Stimulated activated CD4-positive, alpha-beta T cell treated with anti-CD3 and anti-CD28 coated beads, Interleukin-1b, Interleukin-23, amount 100 ng/mL, for 1 hour (primary cell): ENCODE data around the gene MICAL2.

Source experiments
- DNase-seq, 2 donors: peaks; one replicate each; pipeline ENCODE4 v3.0.0-alpha.2; 2020; ENCODE audit warnings: low read depth in 2 of 2

MICAL2 gene

GRCh38 chr11:12170984-12171383, 60.6 kb downstream of the MICAL2 start:
- no peak for DNase-seq

DNA sequence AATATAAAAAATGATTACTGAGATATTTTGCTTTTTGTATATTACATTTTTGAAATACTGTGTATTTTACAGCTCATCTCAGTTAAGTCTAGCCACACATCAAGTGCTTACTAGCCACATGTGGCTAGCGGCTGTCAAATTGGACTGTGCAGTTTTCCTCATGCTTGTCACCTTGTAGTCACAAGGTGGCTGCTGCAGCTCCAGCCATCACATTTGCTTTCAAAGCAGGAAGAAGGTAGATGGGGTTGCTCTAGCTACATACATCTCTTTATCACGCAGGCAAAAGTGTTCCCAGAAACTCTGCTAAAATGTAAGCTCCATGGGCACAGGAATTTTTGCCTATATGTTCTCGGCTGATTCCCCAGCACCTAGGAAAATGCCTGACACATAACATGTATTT, 61.5 kb downstream of the MICAL2 start:
- no peak for DNase-seq

DNA sequence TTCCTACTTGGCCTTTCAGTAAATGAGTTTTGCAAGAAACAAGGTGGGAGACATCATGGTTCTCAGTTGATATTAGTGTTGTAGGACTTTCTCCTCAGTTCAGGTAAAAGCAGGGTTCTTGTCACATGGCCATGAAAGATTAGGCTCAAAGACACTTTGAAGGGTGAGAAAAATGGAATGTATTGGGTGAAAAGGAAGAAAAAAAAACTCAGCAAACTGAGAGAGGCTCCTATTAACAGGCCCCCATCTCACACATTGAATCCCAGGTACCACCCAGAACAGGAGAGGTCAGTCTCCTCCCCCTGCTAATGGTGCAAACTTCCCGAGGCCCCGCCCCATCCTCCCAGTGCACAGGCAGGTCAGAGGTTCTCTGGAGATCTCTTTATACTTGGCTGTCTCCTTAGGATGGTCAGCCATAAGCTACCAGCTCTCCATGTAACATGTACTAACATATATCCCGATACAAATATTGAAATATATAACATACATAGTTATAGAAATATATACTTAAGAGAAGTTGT, 62.2 kb downstream of the MICAL2 start:
- no peak for DNase-seq

GRCh38 chr11:12173111-12173510, 62.7 kb downstream of the MICAL2 start:
- DNase-seq = no peak

GRCh38 chr11:12174128-12174476, 63.7 kb downstream of the MICAL2 start:
- DNase-seq = no peak

GRCh38 chr11:12174477-12175143, 64.2 kb downstream of the MICAL2 start:
- DNase-seq = no peak

DNA sequence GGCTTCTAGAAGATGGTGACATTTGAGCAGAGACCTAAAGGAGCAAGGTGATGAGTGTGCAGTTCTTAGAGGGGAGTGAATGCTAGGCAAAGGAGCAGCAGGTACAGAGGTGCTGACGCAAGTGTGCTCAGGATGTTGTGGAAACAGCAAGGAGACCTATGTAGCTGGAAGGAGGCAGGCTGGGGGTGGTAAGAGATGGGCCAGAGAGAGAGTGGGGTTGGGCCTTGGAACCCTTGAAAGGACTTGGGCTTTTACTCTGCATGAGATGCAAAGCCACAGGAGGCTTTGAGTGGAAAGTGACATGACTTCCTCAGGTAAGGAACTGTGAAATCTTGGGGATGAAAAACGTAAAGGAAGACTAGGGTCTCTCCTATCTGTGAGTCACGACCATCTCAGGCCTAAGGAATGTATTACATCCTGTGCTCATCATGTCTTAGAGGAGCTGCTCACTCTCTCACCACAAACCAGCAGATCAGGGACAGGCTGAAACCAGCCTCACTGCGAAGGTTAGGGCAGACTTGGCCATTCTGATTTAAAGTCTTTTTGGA, 65.4 kb downstream of the MICAL2 start:
- no peak for DNase-seq

DNA sequence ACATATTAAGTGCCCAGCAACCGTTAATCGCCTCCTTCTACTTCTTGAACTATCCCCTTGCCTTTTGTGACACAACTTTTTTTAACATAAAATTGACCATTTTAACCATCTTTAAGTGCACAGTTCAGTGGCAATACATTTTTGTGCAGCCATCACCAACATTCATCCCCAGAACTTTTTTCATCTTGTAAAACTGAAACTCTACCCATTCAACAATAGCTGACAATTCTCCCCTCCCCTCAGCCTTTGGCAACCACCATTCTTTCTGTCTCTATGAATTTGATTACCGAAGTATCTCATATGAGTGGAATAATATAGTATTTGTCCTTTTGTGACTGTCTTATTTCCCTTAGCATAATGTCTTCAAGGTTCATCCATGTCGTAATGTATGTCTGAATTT, 66.0 kb downstream of the MICAL2 start:
- DNase-seq = no peak

DNA sequence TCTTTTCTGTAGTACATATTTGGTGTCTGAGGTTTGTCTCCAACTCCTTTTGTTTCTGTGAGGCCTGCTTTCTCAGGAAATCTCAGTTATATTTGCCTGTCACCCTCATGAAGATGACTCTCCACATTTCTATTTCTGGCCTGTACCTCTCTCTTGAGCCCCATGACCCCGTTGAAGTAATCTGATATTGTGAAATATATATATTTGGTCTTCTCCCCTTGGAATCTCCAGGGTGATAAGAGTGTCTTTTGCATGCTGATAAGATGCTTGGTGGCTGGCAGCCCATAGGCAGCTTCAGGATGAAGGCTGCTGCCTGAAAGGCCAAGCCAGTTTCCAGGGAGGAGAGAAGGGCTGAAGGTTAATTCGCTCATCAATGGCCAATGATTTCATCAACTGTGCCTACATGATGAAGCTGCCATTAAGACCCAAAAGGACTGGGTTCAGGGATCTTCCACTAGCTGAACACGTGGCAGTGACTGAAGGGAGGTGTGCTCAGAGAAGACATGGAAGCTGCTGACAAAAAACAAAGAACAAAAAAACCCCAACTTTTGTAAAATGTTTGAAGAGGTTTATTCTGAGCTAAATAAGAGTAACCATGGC, 67.4 kb downstream of the MICAL2 start:
- DNase-seq = no peak

DNA sequence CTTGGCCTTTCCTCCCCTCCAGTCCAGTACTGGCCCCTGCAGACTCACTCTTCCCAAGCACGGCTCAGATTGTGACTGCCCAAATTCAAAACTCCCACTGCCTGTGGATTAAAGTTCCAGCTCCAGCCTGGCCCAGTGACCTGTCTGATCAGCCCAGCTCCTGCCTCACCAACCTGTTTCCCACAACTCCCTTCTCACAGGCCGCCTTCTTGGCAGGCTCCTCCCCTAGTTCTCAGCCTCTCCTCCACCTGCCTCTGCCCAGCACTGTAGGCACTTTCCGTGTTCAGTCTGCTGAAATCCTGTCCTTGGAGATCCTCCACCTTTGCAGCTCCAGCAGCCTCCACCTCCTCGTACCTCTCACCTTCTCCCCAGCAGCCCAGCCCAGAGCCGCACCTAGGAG, 68.6 kb downstream of the MICAL2 start:
- no peak for DNase-seq

GRCh38 chr11:12179531-12179930, 69.1 kb downstream of the MICAL2 start:
- DNase-seq = no peak

GRCh38 chr11:12180257-12181205, 70.1 kb downstream of the MICAL2 start:
- DNase-seq = no peak

GRCh38 chr11:12182302-12182675, 71.9 kb downstream of the MICAL2 start:
- no peak for DNase-seq

GRCh38 chr11:12182676-12183541, 72.5 kb downstream of the MICAL2 start:
- DNase-seq = no peak

DNA sequence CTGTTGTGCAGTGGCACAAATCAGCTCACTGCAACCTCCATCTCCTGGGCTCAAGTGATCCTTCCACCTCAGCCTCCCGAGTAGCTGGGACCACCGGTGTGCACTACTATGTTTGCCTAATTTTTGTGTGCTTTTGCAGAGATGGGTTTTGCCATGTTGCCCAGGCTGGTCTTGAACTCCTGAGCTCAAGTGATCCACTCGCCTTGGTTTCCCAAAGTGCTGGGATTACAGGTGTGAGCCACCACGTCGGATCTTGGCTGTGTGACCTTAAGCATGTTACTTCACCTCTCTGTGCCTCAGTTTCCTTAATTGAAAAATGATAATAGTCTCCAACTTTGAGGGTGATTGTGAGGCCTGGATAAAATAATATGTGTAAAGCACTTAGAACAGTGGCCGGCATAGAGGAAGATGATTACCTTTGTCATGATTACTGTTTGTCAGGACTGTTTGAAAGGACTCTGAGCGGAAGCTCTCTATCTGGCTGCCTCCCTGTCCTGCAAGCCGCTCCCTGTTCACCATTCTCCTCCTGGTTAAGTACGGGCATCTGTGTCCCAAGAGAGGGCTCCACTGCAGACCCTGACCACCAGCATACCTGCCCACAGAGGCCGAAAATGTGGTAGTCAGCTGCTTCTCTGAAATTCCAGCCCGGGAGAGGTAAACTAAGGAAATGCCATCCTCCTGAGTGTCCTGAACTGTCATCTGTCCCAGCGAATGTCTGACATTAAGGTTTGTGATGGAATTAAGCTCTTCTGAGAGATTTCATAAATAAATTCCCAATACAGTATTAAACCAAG, 73.6 kb downstream of the MICAL2 start:
- no peak for DNase-seq

- DNase-seq = no peak
Measured at GRCh38 chr11:12184699-12185098, 74.3 kb downstream of the MICAL2 start.

- no peak for DNase-seq
Measured at GRCh38 chr11:12185106-12185690, 74.8 kb downstream of the MICAL2 start.

DNA sequence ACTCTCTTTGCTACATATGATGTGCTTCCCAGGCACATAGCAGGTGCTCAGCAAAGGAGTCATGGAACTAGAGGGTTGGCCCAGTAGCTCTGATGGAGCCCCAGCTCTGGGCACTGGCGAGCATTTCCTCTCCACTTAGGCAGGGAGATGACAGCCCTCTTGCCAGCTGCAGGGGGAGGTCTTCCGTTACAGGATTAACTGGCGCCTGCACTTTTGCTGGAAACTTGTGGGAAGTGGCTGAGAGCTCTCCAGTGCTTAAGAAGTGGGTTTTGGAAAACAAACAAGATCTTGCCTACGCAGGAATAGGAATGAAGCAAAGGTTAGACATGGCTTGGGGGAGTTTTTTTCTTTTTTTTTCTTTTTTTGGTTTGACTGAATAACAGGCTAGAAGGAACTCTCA, 75.5 kb downstream of the MICAL2 start:
- DNase-seq = no peak

DNA sequence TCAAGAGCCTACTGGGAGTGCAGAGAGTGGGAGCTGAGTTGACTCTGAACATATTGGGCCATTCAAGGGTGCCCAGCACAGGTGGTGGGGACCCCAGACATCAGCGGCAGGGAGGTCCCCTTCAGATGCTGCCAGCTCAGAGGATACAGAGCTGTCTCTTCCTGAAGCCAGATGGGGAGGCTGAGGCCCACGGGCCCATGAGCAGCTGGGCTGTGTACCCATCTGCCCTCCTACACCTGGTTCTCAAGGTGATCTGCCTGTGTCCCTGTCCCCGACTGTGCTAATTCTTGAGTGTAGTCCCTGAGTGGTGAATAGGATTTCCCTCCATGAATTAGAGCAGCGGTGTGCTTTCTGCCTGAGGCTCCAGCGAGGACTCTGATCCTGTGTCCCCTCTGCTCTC, 76.3 kb downstream of the MICAL2 start:
- DNase-seq = no peak

DNA sequence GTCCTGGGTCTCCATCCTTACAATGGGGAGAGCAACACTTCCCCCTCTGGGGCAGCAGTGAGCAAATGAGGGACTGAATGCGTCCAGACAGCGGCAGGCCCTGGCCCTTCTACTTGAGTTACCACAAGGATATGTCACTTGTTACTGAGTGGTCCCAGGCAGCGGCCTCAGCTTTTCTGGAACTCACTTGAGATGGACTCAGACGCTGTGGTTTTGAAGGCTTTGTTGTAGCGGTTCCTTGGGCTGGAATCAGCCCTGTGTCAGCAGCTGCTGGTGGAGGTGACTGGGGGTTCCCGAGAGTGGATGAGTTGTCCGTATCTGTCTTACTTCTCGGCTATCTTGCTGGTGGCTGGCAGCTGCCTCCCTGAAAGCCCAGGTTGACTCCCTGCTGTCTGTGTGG, 77.0 kb downstream of the MICAL2 start:
- no peak for DNase-seq
